ENCODE data around the gene TMEM91.

- TF ChIP-seq POLR2A (IDR thresholded peaks at IDR 0.05) (no peak), CTCF (IDR thresholded peaks at IDR 0.05) (no peak)
These were observed 35.6 kb downstream of the TMEM91 start for GRCh38 chr19:41411968-41412265.
